Right ventricle myocardium inferior (tissue), 1 donor: Measurements from ENCODE around the gene ITGBL1. TPM values are rescaled to one million over a fixed set of nuclear protein-coding genes. Genes with fewer than 3 reads are reported as not detected.
A peak's percentile ranks its signal among the peaks of the same experiment; 100 is the strongest.
"Not testable (repeated sequence)": the region's sequence is repeated elsewhere in the genome, so short reads cannot be mapped to it uniquely, and the experiment has no call there.

Experiments used
- ATAC-seq: fragments of 200-7000 bp; cut with Tn5 transposase; one replicate; pipeline ENCODE4 v1.9.1; 2020; ENCODE audit warnings: mild to moderate bottlenecking, moderate library complexity
- DNase-seq: peaks from one replicate; pipeline ENCODE4 v3.0.0; 2021; ENCODE audit errors: missing footprints
- intact Hi-C: fragments of 100-400 bp; cut with DNase I; formaldehyde crosslinking; loops from one replicate; pipeline ENCODE4 v1.11.0; 2022
- total RNA-seq: library from RNA; stranded (reverse); fragmentation: NEBNext Ultra II Directional; extraction: Animal tissue kit (Norgen Biotek cat#: 25700); gene quantifications from one replicate; pipeline ENCODE4 v1.2.1, GENCODE V29; 2021
- donor health status: DM: no; HTN: yes; CAD: no; lungs with severe emphysema.

The ITGBL1 gene
- total RNA-seq, 1 donor from 2014 or later: 8.6 TPM

DNA sequence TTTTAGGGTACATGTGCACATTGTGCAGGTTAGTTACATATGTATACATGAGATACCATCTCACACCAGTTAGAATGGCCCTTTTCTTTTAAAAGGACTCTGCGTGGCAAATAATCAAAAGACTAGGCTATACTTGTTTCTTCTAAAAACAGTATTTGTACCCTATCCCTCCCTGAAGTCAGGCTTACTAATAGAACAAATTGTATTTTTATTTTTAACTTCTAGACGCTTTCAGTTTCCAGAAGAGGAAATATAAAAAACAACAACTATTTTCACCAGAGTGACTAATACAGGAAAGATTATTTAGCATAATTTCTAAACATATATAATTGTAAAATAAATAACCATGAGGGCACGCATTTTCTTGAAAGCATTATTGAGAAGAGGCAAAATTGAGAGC is 83.6 kb downstream of the ITGBL1 start:
- intact Hi-C loops: no loop called here
- DNase-seq: no peak
- no peak for ATAC-seq

DNA sequence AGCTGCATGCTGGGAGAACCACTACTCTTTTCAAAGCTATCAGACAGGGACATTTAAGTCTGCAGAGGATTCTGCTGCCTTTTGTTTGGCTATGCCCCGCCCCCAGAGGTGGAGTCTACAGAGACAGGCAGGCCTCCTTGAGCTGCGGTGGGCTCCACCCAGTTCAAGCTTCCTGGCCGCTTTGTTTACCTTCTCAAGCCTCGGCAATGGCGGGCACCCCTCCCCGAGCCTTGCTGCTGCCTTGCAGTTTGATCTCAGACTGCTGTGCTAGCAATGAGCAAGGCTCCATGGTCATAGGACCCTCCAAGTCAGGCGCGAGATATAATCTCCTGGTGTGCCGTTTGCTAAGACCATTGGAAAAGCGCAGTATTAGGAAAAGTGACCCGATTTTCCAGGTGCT is 92.1 kb downstream of the ITGBL1 start:
- not testable (repeated sequence) for DNase-seq, ATAC-seq
- intact Hi-C loops: loop anchor here (10.0 kb wide), 1 partner anchor 400 kb away; no protein-coding TSS in a partner anchor

GRCh38 chr13:101544979-101545378 is 92.5 kb downstream of the ITGBL1 start:
- ATAC-seq (no peak), DNase-seq (no peak)
- intact Hi-C loops: loop anchor here (10.0 kb wide), 1 partner anchor 400 kb away; no protein-coding TSS in a partner anchor

GRCh38 chr13:101545521-101545920 is 93.0 kb downstream of the ITGBL1 start:
- ATAC-seq: no peak
- DNase-seq: no peak
- intact Hi-C loops: loop anchor here (10.0 kb wide), 1 partner anchor 401 kb away; no protein-coding TSS in a partner anchor

DNA sequence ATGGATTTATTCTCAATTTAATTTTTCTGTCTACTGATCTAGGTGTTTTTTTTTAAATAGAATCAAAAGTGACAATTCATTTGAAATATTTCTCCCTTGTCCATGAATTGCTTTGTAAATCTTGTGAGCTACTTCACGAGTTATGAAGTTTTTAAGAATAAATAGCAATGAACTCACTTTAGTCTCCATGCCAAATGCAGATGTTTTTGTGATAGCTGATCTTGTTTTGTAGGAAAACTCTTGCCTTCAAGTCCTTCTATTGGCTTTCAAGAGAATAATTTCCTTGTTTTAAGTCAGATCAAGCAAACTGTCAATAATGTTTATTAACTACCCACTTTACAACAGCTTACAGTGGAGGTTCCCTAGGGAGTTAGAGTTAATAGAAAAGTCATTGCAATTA is 99.8 kb downstream of the ITGBL1 start:
- intact Hi-C loops: no loop called here

DNA sequence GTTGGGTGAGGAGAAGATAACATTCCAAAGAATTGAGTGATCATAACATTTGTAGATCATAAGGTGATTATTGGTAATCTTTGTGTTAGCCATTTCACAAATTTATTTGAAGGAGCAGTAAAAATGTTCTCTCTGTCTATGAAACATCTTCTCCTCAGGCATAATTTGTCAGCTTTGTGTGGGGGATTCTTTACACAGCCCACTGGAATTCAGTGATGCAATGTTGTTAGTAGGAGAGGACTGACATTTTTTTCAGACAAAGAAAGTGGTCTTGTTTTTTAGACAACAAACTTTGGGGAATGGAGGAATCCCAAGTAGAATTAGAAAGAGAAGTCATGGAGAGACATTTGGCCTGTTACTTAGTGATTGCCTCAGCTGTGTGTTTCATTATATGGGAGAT is 100.3 kb downstream of the ITGBL1 start:
- ATAC-seq: no peak
- intact Hi-C loops: no loop called here
- no peak for DNase-seq

More for the DNA sequence above, 99.8 kb downstream of the ITGBL1 start:
- ATAC-seq (no peak), DNase-seq (no peak)

- DNase-seq (no peak), ATAC-seq (no peak)
- intact Hi-C loops: no loop called here
These were observed 102.1 kb downstream of the ITGBL1 start for GRCh38 chr13:101554420-101555125.

- intact Hi-C loops: no loop called here
- ATAC-seq: no peak
These were observed 103.1 kb downstream of the ITGBL1 start for GRCh38 chr13:101555610-101556009.

DNA sequence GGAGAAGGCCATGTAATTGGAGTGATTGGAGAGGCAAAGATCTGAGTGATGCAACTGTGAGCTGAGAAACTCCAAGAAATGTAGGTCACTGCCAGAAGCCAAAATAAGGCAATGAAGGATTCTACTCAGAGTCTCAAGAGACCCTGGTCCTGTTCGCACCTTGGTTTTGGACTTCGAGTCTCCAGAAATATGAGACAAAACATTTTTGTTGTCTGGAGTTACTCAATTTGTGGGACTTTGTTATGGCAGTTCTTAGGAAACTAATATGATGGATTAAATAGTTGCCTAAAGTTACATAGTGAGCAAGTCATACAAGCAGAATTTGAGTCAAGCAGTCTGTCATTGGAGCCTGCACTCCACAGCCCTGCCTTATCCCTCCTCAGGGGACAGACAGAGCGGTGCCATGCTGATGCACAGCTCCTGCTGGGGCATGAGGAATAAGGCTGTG is 104.2 kb downstream of the ITGBL1 start:
- peak; percentile 81 for ATAC-seq
- no peak for DNase-seq
- intact Hi-C loops: no loop called here

More at GRCh38 chr13:101555610-101556009, 103.1 kb downstream of the ITGBL1 start:
- DNase-seq: no peak

GRCh38 chr13:101565317-101565716 is 112.8 kb downstream of the ITGBL1 start:
- intact Hi-C loops: no loop called here
- DNase-seq (no peak), ATAC-seq (no peak)

GRCh38 chr13:101567841-101568240 is 115.4 kb downstream of the ITGBL1 start:
- no peak for ATAC-seq
- intact Hi-C loops: no loop called here
- DNase-seq: no peak

GRCh38 chr13:101569807-101570206 is 117.3 kb downstream of the ITGBL1 start:
- ATAC-seq: no peak
- intact Hi-C loops: no loop called here
- DNase-seq: no peak

- DNase-seq: no peak
- no peak for ATAC-seq
- intact Hi-C loops: no loop called here
These were observed 117.9 kb downstream of the ITGBL1 start for GRCh38 chr13:101570410-101570809.

DNA sequence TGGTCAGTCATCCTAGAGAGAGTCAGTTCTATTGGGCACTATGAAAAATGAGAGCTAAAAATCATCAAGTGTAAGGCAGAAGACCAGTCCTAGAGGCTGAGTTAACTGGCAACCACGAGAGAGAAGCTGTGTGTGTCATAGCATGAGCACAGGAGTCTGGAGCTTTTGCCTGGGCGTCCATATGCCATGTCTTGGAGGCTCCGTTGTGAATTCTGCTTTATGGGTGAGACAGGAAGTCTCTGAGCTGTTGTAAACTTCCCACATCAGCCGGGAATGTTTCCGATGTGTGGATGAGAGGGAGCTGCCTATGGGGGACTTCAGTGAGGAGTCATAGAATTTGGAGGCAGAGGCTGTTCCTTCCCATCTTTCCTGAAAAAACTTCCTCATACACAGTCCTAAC is 120.0 kb downstream of the ITGBL1 start:
- no peak for DNase-seq
- ATAC-seq: no peak
- intact Hi-C loops: no loop called here

DNA sequence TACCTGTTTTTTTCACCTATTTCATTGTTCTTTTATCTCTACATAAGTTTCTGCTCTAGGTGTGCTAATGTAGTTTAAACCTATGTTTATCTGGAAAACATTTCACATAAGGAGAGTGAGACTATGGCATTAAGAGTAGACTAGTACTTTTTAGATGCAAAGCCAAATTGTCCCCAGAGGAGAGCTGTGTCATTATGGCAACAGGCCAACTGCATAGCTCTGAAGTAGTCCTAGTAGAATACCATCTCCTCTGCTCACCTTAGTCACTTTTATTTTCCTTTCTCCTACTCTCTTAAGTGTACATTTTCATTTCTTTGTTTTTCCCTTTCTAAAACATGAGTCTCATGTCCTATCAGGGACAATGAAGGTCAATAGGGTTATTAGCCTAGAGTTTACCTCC is 123.1 kb downstream of the ITGBL1 start:
- intact Hi-C loops: no loop called here
- DNase-seq: no peak
- ATAC-seq: no peak

DNA sequence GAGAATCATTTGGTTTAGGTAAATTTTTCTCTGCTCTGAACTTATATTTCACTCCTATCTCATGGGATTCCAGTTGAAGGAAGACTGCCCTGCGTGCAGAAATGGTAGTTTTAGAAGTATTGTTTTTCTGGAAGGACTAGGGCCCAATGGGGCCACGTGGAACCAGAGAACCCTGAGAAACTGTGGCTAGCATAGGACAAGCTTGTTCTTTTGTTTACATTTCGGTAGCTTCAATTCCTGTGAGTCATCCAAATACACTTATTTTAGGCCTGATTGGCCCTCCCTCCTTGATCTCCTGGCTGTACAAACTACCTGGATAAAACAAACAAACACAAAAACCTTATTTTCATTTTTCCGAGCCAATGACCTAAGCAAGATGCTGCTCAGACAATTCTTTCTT is 124.0 kb downstream of the ITGBL1 start:
- ATAC-seq (no peak), DNase-seq (no peak)
- intact Hi-C loops: no loop called here

GRCh38 chr13:101576977-101577376 is 124.5 kb downstream of the ITGBL1 start:
- ATAC-seq (no peak), DNase-seq (no peak)
- intact Hi-C loops: no loop called here

GRCh38 chr13:101579281-101579802 is 126.9 kb downstream of the ITGBL1 start:
- DNase-seq (no peak), ATAC-seq (no peak)
- intact Hi-C loops: no loop called here

DNA sequence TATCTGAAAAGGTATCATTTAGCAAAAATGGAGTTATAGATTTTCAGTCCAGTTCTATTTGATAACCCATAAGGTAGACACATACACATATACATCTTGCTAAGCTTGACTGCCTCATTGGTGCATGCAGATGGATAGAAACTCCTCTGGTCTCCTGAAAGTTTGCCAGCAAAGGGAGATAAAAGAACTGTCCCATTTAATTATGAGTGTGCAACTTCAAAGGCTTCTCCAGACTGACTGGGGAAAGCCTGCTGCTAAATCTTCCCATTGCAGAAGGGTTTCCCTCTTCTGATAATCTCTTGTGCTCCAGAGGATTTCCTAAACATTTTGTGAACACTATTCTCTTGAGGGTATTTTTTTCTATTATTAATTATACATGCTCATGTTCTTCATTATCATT is 131.9 kb downstream of the ITGBL1 start:
- DNase-seq (no peak), ATAC-seq (no peak)
- intact Hi-C loops: no loop called here

DNA sequence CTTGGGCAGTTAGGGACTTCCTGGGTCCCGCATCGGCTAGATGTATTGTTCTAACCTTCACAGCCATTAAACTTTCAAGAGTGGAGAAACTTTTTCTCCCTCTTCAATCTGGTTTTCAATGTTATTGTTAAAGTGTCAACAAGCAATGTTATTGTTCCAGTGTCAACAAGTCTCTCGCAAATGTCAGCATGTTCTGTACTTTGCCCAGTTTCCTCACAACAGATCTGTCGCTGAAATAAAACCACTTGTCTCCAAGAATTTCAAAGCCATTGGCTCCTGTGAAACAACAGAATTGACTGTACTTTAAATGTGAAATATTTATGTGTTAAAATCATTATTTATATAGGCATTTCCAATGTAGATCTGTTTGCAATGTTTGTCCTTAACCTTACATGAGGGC is 138.0 kb downstream of the ITGBL1 start:
- ATAC-seq: no peak
- intact Hi-C loops: no loop called here
- no peak for DNase-seq

DNA sequence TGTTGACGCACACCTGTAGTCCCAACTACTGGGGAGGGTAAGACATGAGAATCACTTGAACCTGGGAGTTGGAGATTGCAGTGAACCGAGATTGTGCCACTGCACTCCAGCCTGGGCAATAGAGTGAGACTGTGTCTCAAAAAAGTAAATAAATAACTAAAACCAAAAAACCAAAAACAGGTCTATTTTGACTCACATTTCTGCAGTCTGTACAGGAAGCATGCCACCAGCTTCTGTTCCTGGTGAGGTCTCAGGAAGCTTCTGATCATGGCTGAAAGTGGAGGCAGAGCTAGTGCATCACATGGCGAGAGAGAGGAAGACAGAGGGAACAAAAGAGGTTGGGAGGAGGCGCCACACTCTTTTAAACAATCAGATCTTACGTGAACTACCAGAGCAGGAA is 142.5 kb downstream of the ITGBL1 start:
- no peak for ATAC-seq
- intact Hi-C loops: no loop called here
- no peak for DNase-seq
